ENCODE results near the gene AOAH. TPM values are rescaled to one million over a fixed set of nuclear protein-coding genes. Genes with fewer than 3 reads are reported as not detected.

AOAH gene
- total and polyA plus RNA-seq, 2 of the 4 experiments (the other 2 are of a cell fraction), result not detected

DNA sequence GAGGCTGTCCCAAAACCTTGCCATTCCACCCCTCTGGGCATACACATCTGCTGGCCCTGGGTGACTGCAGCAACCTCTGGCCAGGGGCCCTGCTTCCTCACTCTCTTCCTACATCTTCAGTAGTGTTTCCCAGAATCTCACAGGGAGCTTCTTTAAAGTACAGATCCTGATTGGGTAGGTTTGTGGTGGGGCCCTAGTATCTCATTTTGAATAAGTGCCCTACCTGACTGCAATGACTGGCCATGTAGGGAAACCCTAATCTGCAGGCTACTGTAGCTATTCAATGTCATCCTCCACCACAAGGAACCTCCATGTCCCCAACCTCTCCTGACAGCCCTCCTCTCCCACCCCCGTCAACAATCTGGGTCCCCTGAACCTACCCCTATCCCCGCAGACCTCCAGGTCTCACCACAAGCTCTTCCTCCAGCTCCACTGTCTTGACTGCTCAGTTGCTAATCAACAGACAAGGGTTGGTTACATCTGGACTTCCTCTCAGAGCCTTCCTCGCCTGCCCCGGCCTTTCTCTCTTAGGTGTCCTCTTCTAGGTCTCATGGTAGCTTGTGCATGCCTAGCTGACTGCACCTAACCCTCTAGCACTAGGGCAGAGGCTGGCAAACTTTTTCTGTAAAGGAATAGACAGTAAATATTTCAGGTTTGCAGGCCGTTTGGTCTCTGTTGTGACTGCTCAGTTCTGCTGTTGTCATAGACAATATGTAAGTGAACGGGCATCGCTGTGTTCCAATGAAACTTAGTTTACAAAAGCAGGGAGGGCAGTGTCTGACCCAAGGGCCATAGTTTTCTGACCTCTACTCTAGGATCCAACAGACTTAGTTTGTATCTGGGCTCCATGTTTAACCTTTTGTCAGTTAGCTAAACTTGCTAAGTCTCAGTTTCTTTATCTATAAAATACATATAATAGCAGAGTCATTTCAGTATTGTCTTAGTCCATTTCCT lies 121.1 kb downstream of the AOAH start:
- no peak overlapping the region for H3K27ac ChIP-seq (ENCODE audit: insufficient read depth, low read length)

More for the DNA sequence above, 121.1 kb downstream of the AOAH start:
- in situ Hi-C loops (cut with MboI; ENCODE audit: low sequenced_read_pairs), result no loop called here
- Histone ChIP-seq H4K5ac (ENCODE audit: low read depth, low read length) (no peak overlapping the region), H3K9me3 (ENCODE audit: control insufficient read depth, insufficient read depth, low read length) (no peaks in the 10 kb centered on the region), H3K27me3 (ENCODE audit: control insufficient read depth, insufficient read depth, low read length) (peaks cover 15% of the 10 kb centered on the region), H2AK9ac (replicated peaks; ENCODE audit: low read depth, low read length, poor library complexity) (no peak overlapping the region), H3K4me3 (ENCODE audit: insufficient read depth, low read depth, low read length) (no peak overlapping the region), H2BK20ac (ENCODE audit: low read depth, low read length) (no peak overlapping the region), H4K91ac (ENCODE audit: insufficient read depth, low read depth, low read length) (no peak overlapping the region), H4K20me1 (ENCODE audit: insufficient read depth, low read length) (no peaks in the 10 kb centered on the region), H3K56ac (ENCODE audit: extremely low read depth, insufficient read depth, low read length) (no peak overlapping the region), H4K8ac (ENCODE audit: low read depth in 2 of 2, low read length in 2 of 2) (no peak overlapping the region), H3K14ac (replicated peaks; ENCODE audit: low read depth, low read length) (no peak overlapping the region), H2BK5ac (ENCODE audit: low read depth, low read length, poor library complexity, severe bottlenecking) (no peak overlapping the region), H3K23ac (ENCODE audit: low read depth, low read length) (no peak overlapping the region), H2AK5ac (ENCODE audit: low read depth, low read length) (no peak overlapping the region), H3K9ac (ENCODE audit: low read depth, low read length) (no peak overlapping the region), H2AFZ (replicated peaks; ENCODE audit: low read length, poor library complexity) (no peak overlapping the region), H3K9me1 (ENCODE audit: insufficient read depth, low read length) (no peaks in the 10 kb centered on the region), H2BK120ac (ENCODE audit: low read depth, low read length) (no peak overlapping the region), H3K4me2 (ENCODE audit: low read depth, low read length) (no peak overlapping the region), H2BK15ac (ENCODE audit: low read depth, low read length) (no peak overlapping the region), H3K18ac (ENCODE audit: low read depth, low read length) (no peak overlapping the region), H3K4me1 (ENCODE audit: control insufficient read depth, insufficient read depth, low read length) (no peaks in the 10 kb centered on the region), H3K36me3 (ENCODE audit: control insufficient read depth, insufficient read depth, low read length) (no peaks in the 10 kb centered on the region), H3K79me1 (ENCODE audit: low read depth in 1 of 2, low read length in 2 of 2) (no peaks in the 10 kb centered on the region), H3K4ac (ENCODE audit: low read depth, low read length) (no peak overlapping the region)
- intact Hi-C loops (cut with micrococcal nuclease), result no loop called here
- 69% methylated on average over 2 of the region's 7 CpGs; no CpG with 5 or more reads in 1 of the 2 experiments for WGBS, 2 experiments (ENCODE audit: extremely low coverage in 2 of 2, insufficient read length in 1 of 2)
- DNase-seq, result no peak
- no TSS peak for BruUV-seq (replicated peaks)
- dilution Hi-C loops (cut with HindIII; ENCODE audit: low sequenced_read_pairs, unreplicated experiment), result no loop called here
- TF ChIP-seq RAD21 (IDR thresholded peaks at IDR 0.05; ENCODE audit: low read length) (no peak), CEBPB (IDR thresholded peaks at IDR 0.05; ENCODE audit: low read depth, low read length) (no peak), MAFK (IDR thresholded peaks at IDR 0.05; ENCODE audit: low read depth, low read length) (no peak), RFX5 (IDR thresholded peaks at IDR 0.05; ENCODE audit: low read depth, low read length) (no peak), POLR2A (IDR thresholded peaks at IDR 0.05; ENCODE audit: low read depth, low read length) (no peak), MXI1 (IDR thresholded peaks at IDR 0.05; ENCODE audit: borderline replicate concordance, low read depth, low read length) (no peak), SMC3 (IDR thresholded peaks at IDR 0.05; ENCODE audit: low read depth, low read length) (no peak)
- TF ChIP-seq, protein P1, sequence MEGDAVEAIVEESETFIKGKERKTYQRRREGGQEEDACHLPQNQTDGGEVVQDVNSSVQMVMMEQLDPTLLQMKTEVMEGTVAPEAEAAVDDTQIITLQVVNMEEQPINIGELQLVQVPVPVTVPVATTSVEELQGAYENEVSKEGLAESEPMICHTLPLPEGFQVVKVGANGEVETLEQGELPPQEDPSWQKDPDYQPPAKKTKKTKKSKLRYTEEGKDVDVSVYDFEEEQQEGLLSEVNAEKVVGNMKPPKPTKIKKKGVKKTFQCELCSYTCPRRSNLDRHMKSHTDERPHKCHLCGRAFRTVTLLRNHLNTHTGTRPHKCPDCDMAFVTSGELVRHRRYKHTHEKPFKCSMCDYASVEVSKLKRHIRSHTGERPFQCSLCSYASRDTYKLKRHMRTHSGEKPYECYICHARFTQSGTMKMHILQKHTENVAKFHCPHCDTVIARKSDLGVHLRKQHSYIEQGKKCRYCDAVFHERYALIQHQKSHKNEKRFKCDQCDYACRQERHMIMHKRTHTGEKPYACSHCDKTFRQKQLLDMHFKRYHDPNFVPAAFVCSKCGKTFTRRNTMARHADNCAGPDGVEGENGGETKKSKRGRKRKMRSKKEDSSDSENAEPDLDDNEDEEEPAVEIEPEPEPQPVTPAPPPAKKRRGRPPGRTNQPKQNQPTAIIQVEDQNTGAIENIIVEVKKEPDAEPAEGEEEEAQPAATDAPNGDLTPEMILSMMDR (conservative IDR thresholded peaks at IDR 0.05; ENCODE audit: low read depth, low read length), result no peak
- TF ChIP-seq, protein P2, sequence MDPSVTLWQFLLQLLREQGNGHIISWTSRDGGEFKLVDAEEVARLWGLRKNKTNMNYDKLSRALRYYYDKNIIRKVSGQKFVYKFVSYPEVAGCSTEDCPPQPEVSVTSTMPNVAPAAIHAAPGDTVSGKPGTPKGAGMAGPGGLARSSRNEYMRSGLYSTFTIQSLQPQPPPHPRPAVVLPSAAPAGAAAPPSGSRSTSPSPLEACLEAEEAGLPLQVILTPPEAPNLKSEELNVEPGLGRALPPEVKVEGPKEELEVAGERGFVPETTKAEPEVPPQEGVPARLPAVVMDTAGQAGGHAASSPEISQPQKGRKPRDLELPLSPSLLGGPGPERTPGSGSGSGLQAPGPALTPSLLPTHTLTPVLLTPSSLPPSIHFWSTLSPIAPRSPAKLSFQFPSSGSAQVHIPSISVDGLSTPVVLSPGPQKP (IDR thresholded peaks at IDR 0.05; ENCODE audit: borderline replicate concordance, low read depth, low read length), result no peak
- POLR2A ChIA-PET (ENCODE audit: unreplicated experiment), result no interaction called here
- no peak for ATAC-seq (ENCODE audit: low read depth)
- CTCF ChIA-PET, result no interaction called here

Measured in IMR-90 (cell line).